Dermis microvascular lymphatic vessel endothelial cell (primary cell): Measurements from ENCODE around the gene LAP3. TPM values are rescaled to one million over a fixed set of nuclear protein-coding genes. Genes with fewer than 3 reads are reported as not detected.
"Not testable (repeated sequence)": the region's sequence is repeated elsewhere in the genome, so short reads cannot be mapped to it uniquely, and the experiment has no call there.

Source experiments
- DNase-seq, 2 donors: peaks; one replicate each; pipeline versions ENCODE4 v3.0.0 to v3.0.0-alpha.2; 2010; ENCODE audit warnings: low read depth in 2 of 2
- total RNA-seq: library from RNA; depleted of rRNA; stranded (reverse); fragments of >200 nt; gene quantifications from 2 replicates; pipeline ENCODE4 v1.2.1, GENCODE V29; 2014

The LAP3 gene
- 92.7 and 125 TPM in 2 replicates for total RNA-seq

GRCh38 chr4:17576932-17577664 lies at the start of gene LAP3:
Gene LAP3, plus strand, starts transcription at chr4:17577198. Its CDS starts 268 bp downstream, at chr4:17577466.
- peak; percentile 83 to 96 for DNase-seq

- no peak for DNase-seq
Measured at GRCh38 chr4:17528551-17529165, 48.3 kb upstream of the LAP3 start.

- DNase-seq: no peak
Measured at GRCh38 chr4:17531538-17532285, 45.3 kb upstream of the LAP3 start.

- no peak for DNase-seq
Measured at GRCh38 chr4:17534705-17535104, 42.3 kb upstream of the LAP3 start.

- no peak for DNase-seq
Measured at GRCh38 chr4:17535242-17535641, 41.8 kb upstream of the LAP3 start.

- peak in 1 of 2 donors; percentile 11 for DNase-seq
Measured at GRCh38 chr4:17535906-17536305, 41.1 kb upstream of the LAP3 start.

GRCh38 chr4:17537060-17537459 lies 39.9 kb upstream of the LAP3 start:
- DNase-seq: not testable (repeated sequence)

- DNase-seq: peak; percentile 10 to 17
Measured at GRCh38 chr4:17544205-17544604, 32.8 kb upstream of the LAP3 start.

GRCh38 chr4:17544831-17545234 lies 32.2 kb upstream of the LAP3 start:
- peak; percentile 67 to 77 for DNase-seq

- DNase-seq: no peak
Measured at GRCh38 chr4:17545374-17546140, 31.4 kb upstream of the LAP3 start.

- no peak for DNase-seq
Measured at GRCh38 chr4:17546222-17546621, 30.8 kb upstream of the LAP3 start.

GRCh38 chr4:17546678-17547077 lies 30.3 kb upstream of the LAP3 start:
- no peak for DNase-seq

- DNase-seq: no peak
Measured at GRCh38 chr4:17550549-17550948, 26.4 kb upstream of the LAP3 start.

- no peak for DNase-seq
Measured at GRCh38 chr4:17552427-17552826, 24.6 kb upstream of the LAP3 start.

GRCh38 chr4:17554568-17554967 lies 22.4 kb upstream of the LAP3 start:
- no peak for DNase-seq

- no peak for DNase-seq
Measured at GRCh38 chr4:17556498-17556897, 20.5 kb upstream of the LAP3 start.

- DNase-seq: no peak
Measured at GRCh38 chr4:17557880-17558279, 19.1 kb upstream of the LAP3 start.

GRCh38 chr4:17558941-17559708 lies 17.9 kb upstream of the LAP3 start:
- no peak for DNase-seq

GRCh38 chr4:17559709-17560048 lies 17.3 kb upstream of the LAP3 start:
- no peak for DNase-seq

- DNase-seq: no peak
Measured at GRCh38 chr4:17560065-17560673, 16.8 kb upstream of the LAP3 start.
